HG03060 (cell line): ENCODE data around the gene OR51F1.
"Not testable (repeated sequence)": the region's sequence is repeated elsewhere in the genome, so short reads cannot be mapped to it uniquely, and the experiment has no call there.

Source experiments
- ATAC-seq: cut with Tn5 transposase; IDR thresholded peaks from one replicate; pipeline ENCODE4 v1.9.1; 2021; ENCODE audit warnings: low read depth, moderate number of reproducible peaks; ENCODE audit not compliant: unreplicated experiment

Gene OR51F1, protein sequence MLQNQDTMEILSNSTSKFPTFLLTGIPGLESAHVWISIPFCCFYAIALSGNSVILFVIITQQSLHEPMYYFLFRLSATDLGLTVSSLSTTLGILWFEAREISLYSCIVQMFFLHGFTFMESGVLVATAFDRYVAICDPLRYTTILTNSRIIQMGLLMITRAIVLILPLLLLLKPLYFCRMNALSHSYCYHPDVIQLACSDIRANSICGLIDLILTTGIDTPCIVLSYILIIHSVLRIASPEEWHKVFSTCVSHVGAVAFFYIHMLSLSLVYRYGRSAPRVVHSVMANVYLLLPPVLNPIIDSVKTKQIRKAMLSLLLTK

DNA sequence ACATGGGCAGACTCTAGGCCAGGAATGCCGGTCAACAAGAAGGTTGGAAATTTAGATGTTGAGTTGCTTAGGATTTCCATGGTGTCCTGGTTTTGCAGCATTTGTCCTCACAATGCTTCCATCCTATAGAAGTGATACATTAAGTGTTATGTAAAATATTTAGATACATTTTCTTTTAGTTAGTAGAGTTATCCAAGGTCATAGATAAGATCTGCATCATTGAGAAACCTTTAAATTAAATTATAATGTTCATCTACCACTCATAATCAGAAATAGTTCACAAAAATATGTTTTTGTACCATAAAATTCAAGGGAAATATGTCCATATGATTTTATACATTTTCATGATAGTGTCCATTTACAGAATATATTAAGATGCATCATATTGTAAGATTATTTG is at the start of gene OR51F1:
OR51F1 (minus strand) TSS at position 101 of the 400 bp plus-strand sequence; CDS start at position 101, 0 bp downstream.
- ATAC-seq: no peak

DNA sequence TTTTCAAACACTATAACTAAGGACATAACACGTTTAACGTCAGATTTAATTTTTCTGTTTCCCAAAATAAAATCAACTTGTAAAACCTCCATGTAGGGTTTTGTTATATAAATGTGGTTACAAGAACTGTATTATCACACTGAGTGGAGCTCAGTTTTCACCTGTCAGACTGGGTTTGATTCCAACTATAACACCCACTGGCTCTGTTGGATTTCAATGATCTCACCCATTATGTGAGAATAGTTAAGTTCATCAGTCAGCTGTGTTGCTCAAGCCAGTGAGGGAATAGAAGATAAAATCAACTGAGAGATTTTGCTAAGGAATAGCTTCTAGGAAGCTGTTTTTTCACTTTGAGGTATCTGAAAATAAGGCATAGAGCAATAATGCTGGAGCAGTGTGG is 39.5 kb upstream of the OR51F1 start:
- ATAC-seq: no peak

DNA sequence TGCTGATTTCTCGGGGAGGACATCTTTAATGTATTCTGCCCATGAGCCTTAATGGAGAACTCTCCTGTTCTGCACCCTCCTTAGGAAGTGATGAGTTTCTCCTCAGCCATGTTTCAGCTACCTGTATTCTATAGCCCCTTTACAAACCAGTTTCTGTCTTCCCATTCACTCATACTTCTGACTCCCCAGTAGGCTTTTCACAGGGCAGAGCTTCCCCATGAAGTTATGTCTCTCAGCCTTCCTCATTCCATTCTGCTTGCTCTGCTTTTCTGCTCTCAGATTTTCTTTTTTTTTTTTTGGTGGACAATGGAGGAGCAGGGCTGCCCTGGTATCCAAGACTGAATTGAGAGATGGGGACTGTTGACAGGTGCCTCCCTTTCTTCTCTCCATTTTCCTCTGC is 38.7 kb upstream of the OR51F1 start:
- no peak for ATAC-seq

DNA sequence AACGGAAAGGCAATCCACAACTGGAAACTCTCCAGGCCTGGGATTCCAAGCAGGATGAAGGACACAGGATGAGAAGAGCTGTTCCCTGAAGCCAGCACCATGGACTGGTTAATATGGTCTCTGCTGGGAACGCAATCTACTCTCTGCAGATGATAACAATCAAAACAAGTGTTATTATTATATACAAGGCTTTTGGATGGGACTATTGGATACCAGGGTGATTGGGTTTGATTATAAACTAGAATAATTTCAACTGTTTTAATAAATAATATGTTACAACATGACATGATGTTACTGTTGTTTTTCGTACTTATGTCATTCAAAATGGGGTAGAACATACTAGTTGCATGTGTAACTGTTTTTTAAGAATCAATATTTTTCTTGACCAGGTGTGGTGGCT is 34.5 kb upstream of the OR51F1 start, which contains the start of gene OR52R1:
OR52R1 (minus strand) TSS at position 101 of the 400 bp plus-strand sequence; CDS start at position 101, 0 bp downstream.
- ATAC-seq: no peak

DNA sequence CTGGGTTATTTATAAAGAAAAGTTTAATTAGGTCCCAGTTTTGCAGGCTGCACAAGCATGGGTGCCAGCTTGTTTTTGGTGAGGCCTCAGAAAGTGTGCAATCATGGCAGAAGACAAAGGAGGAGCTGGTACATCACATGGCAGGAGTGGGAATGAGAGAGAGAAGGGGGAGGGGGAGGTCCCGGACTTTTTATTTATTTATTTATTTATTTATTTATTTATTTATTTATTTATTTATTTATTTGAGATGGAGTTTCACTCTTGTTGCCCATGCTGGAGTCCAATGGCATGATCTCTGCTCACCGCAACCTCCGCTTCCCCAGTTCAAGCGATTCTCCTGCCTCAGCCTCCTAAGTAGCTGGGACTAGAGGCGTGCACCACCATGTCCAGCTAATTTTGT is 31.6 kb upstream of the OR51F1 start:
- ATAC-seq: not testable (repeated sequence)

DNA sequence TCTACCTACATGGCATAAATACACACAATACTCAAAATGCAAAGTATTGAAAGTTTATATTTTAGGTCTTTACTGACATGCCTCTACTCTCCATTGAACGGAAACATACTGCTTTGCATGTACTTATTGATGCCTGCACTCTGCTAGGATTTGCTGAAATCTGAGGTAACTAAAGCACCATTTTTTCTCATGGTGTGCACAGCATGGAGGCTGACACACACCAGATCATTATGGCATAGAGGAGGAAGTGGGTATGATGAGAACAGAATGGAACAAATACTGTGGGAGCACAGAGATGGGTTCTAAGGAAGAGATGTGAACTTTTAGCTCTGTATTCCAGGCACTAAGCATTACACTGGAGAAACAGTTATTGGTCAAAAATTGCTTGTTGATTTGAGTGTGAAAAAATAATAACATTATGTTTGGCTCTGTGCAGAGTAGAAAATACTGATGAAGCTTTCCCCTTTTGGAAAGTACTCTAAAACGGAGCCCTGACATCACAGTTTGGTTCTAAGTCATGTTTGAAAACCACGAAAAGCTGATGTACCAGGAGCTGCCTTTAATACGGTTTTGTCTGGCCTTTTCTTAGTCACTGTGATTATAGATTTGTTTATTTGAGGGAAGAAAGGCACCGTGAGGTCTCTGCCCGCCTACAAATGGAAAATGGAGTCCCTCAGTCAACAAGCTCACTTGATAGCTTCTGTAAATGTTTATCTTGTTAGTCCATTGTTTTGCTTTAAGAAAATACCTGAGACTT is 28.9 kb upstream of the OR51F1 start:
- no peak for ATAC-seq

DNA sequence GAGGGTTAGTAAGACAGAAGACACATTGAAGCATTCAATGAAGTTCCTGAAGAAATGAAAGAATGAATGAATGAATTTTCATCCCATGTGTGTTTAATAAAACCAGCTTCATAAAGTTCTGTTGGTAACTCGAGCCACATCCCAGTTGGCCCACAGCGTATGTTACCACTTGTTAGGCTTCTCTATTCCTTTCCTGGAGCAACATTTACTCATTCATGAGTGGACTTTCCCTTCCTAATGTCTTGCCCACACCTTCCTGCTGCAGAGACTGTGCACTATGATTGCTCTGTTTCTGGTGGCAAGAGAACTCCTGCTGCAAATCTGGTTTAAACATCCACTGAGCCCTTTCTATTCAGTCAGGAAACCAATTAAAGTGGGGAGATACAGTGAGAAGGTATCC is 27.5 kb upstream of the OR51F1 start:
- ATAC-seq: no peak

DNA sequence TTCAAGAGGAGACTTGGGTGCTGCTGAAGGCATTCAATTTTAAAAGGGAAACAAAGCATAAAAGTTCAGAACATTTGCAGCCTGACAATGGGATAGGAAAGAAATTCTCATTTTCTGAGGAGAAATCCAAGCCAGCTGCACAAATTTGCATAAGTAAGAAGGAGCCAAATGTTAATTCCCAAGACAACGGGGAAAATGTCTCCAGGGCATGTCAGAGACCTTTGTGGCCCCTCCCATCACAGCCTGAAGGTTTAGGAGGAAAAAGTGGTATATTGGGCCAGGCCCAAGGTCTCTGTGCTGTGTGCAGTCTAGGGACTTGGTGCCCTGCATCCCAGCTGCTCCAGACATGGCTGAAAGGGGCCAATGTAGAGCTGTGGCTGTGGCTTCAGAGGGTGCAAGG is 12.7 kb upstream of the OR51F1 start:
- no peak for ATAC-seq

DNA sequence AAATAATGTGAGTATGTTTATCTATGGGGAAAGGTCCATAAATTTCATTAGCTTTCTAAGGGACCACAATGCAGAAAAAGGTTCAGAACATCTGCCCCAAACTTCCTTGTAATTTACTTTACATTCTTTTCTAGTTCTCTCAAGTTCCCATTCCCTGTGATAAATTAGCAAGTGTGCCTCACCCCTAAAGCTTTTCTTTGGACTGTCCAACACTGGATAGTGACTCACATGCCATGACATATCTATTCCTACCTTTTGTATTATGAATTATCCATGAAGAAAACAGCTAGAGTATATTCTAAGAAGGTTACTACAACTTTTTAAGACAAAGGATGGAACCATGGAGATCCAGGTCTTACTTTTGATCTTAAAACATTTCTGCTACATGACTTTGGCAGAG is 1.6 kb downstream of the OR51F1 start:
- no peak for ATAC-seq

DNA sequence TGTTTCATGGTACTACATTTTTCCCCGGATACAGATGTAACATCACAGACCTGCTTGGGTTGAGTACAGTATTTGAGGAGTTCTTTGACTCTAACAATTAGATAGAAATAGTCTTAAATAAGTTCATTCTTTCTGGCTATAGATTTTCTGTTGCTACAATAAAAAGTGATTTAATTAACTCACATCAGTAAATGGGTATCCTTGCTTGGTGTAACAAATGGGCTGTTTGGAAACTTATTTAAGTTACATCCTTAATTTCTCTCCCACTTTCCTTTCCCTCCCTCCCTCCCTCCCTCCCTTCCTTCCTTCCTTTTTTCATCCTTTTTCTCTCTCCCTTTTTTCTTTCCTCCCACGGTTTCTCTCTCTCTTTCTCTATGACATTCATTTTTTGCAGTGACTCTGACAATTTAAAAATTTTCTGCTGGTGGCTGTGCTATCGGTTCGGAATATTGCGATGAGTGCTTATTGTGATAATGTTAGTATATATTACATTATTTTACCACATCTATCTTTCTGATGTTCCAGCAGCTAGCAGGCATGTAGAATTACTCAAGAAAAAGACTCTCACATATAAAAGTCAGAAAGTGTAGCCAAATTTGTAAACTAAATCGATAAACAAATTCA is 3.2 kb downstream of the OR51F1 start:
- no peak for ATAC-seq

DNA sequence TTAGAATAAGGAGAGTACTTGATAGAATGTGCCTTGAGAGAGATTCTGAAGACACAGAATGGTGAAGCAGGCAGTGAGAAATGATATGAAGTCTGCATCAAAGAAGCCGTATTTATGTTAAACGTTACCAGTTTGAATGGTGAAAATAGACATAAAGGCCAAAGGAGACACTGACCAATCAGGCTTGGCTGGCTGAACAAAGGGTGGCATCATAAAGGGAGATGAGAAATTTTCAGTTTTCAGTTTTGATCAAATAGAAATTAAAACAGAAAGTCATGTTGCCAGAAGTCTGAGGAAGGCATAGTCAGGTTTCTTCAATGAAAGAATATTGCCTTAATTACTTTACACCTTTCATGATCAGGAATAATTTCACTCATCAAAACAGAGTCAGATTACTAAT is 6.6 kb downstream of the OR51F1 start:
- ATAC-seq: no peak

DNA sequence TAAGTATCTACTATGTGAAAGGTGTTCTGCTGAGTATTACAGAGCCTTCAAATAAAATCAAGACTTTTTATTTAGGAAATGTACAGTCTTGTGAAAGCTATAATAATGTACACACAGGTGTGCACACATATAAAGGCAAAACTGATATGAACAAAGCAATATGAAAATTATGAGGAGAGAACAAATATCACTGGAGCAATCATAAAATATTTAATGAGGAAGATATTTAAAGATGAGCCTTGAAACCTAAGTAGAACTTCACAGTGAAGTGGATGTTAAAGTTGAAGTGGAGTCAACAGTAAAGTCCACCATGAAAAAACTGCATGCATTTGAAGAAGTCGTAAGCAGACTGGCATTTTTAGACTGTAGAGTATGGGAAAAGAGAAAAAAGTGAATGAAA is 18.5 kb downstream of the OR51F1 start:
- no peak for ATAC-seq

DNA sequence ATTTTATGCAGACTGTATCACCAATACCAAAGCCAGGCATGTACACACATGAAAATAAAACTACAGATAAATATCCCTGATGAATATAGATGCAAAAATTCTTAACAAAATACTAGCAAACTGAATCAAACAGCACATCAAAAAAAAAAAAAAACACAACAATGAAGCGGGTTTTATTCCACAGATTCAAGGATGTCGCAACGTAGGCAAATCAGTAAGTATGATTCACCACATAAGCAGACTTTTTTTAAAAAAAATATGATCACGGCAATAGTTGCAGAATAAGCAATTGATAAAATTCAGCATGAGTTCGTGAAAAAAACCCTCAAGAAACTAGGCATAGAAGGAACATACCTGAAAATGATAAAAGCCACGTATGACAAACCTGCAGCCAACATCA is 21.3 kb downstream of the OR51F1 start:
- ATAC-seq: no peak

DNA sequence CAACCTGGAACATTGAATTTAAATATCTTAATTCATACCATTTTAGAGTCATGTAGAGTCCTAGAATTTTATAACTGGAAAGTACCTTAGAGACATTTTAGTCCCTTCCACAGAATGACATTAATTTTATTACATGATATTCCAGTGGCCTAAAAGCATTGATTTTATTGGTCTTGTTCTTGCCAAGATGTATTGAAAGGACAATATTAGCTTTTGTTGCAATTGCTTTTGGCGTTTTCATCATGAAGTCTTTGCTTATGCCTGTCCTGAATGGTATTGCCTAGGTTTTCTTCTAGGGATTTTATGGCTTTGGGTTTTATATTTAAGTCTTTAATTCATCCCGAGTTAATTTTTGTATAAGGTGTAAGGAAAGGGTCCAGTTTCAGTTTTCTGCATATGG is 29.0 kb downstream of the OR51F1 start:
- ATAC-seq: no peak

DNA sequence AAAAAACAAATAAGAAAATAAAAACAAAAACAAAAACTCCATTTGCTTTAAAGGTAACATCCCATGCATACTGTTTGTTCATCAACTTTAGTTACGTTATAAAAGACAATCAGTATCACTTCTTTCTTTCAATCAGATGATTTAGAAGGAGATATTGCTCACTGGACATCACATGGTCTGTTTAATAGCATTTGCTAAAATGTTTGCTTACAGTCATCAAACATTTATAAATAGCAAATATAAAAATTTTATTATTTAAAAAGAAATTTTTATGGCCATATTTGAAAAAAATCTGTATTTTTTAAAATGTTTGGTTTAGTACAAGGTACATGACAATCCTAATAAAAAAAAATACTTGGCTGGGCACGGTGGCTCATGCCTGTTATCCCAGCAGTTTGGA is 42.6 kb downstream of the OR51F1 start:
- ATAC-seq: no peak

DNA sequence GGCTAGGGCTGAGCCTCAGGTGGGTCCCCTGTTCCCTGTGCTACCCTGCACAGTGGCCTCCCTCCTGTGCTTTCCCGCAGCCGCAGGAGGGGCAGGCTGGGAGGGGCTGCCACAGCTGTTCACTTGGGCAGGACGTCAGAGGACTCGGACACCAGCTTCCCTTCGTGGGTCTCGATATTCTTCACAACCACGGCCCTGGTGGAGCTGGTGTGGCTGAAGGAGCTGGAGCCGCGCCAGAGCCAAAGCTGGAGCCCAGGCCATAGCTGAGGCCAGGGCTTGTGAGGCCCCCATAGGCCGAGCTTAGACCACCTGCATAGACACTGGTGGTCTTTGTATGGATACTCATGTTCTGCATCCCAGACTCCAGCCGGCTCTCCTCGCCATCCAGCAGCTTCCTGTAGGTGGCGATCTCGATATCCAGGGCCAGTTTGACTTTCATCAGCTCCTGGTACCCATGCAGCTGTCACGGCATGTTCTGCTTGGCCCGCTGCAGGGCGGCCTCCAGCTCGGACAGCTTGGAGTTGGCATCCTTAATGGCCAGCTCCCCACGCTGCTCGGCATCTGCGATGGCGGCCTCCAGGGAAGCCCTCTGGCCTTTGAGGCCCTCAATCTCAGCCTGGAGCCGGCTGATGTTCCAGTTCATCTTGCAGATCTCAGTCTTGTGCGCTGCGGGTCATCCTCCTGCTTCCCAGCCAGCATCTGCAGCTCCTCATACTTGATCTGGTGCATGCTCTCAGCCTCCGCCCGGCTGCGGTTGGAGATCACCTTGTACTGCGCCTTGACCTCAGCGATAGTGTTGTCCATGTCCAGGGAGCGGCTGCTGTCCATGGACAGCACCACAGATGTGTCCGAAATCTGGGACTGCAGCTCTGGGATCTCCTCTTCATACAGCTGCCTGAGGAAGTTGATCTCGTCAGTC is 46.9 kb downstream of the OR51F1 start:
- ATAC-seq: not testable (repeated sequence)
